HepG2 (cell line): ENCODE measurements around the gene PDGFB. TPM values are rescaled to one million over a fixed set of nuclear protein-coding genes. Genes with fewer than 3 reads are reported as not detected.

ENCODE experiments used
- BHLHE40 ChIP-seq: IDR thresholded peaks from 2 replicates; pipeline ENCODE4 v1.6.1; 2011; ENCODE audit warnings: low read length, improper control_type of control experiment
- CENPT ChIP-seq: sonication (generic); formaldehyde crosslinking; IDR thresholded peaks from 2 replicates; pipeline ENCODE4 v1.8.0; 2022; ENCODE audit warnings: low read depth, mild to moderate bottlenecking, moderate library complexity, missing genetic modification reagents
- GABPB1 ChIP-seq: IDR thresholded peaks from 2 replicates; pipeline ENCODE4 v1.6.1; 2016; ENCODE audit warnings: mild to moderate bottlenecking, missing genetic modification reagents, moderate library complexity, missing compliant biosample characterization
- HNF4G ChIP-seq, 2 experiments: sonication (generic) in 1 of 2; formaldehyde crosslinking in 1 of 2; IDR thresholded peaks; 2 replicates each; pipeline versions ENCODE4 v1.4.0 to v1.6.1; 2011 to 2020; ENCODE audit warnings: borderline replicate concordance in 2 of 2, low read depth in 2 of 2, mild to moderate bottlenecking in 2 of 2, low read length in 1 of 2, missing genetic modification reagents in 1 of 2, moderate library complexity in 1 of 2
- HNRNPH1 ChIP-seq: fragments of 200-400 bp; formaldehyde crosslinking; optimal IDR thresholded peaks from 2 replicates; pipeline ENCODE3; 2017; ENCODE audit warnings: mild to moderate bottlenecking, low read depth, low read length
- HNRNPK ChIP-seq: fragments of 200-400 bp; formaldehyde crosslinking; IDR thresholded peaks from 2 replicates; pipeline ENCODE4 v1.6.1; 2018; ENCODE audit warnings: low read length, low read depth, moderate library complexity, mild to moderate bottlenecking; ENCODE audit not compliant: poor library complexity, severe bottlenecking
- IRF2 ChIP-seq: IDR thresholded peaks from 2 replicates; pipeline ENCODE4 v1.6.1; 2018; ENCODE audit warnings: missing genetic modification reagents, missing compliant biosample characterization
- ISL2 ChIP-seq: sonication (generic); formaldehyde crosslinking; IDR thresholded peaks from 2 replicates; pipeline ENCODE4 v1.5.0; 2020; ENCODE audit warnings: missing genetic modification reagents
- KMT2A ChIP-seq: sonication (generic); formaldehyde crosslinking; IDR thresholded peaks from 2 replicates; pipeline ENCODE4 v1.4.0; 2020; ENCODE audit warnings: missing genetic modification reagents
- MEF2D ChIP-seq: sonication (generic); formaldehyde crosslinking; IDR thresholded peaks from 2 replicates; pipeline ENCODE4 v1.5.1; 2020; ENCODE audit warnings: mild to moderate bottlenecking, missing genetic modification reagents
- NR2F2 ChIP-seq: IDR thresholded peaks from 2 replicates; pipeline ENCODE4 v1.6.1; 2012; ENCODE audit warnings: low read depth, inconsistent platforms, borderline replicate concordance
- SALL2 ChIP-seq: sonication (generic); formaldehyde crosslinking; IDR thresholded peaks from 2 replicates; pipeline ENCODE4 v1.8.1; 2023; ENCODE audit warnings: mild to moderate bottlenecking, missing genetic modification reagents, inconsistent platforms
- SAP130 ChIP-seq: IDR thresholded peaks from 2 replicates; pipeline ENCODE4 v1.6.1; 2016; ENCODE audit warnings: low read depth
- SMC3 ChIP-seq: IDR thresholded peaks from 2 replicates; pipeline ENCODE4 v1.6.1; 2011; ENCODE audit warnings: low read length, improper control_type of control experiment
- SRY ChIP-seq: sonication (generic); formaldehyde crosslinking; IDR thresholded peaks from 2 replicates; pipeline ENCODE4 v1.8.0; 2022; ENCODE audit warnings: mild to moderate bottlenecking, missing genetic modification reagents
- SSRP1 ChIP-seq: IDR thresholded peaks from 2 replicates; pipeline ENCODE4 v1.6.1; 2016; ENCODE audit warnings: control low read depth
- TGIF2 ChIP-seq: IDR thresholded peaks from 2 replicates; pipeline ENCODE4 v1.6.1; 2016; ENCODE audit warnings: control low read depth, missing compliant biosample characterization
- ZNF790 ChIP-seq: sonication (generic); formaldehyde crosslinking; IDR thresholded peaks from 2 replicates; pipeline ENCODE4 v1.8.0; 2022; ENCODE audit warnings: missing genetic modification reagents, mild to moderate bottlenecking, borderline replicate concordance
- polyA plus RNA-seq, 8 experiments: library from polyadenylated mRNA; depleted of rRNA in 3 of 8; stranded (reverse) in 7 of 8; unstranded in 1 of 8; fragments of >200 nt; fragmentation: Illumina TruSeq in 4 of 8; extraction: Trizol in 4 of 8; gene quantifications; 2 replicates each; pipeline versions ENCODE4 v1.2.1 to v1.2.3, GENCODE V29; 2011 to 2016; ENCODE audit warnings: low read depth in 4 of 8, missing spikeins in 1 of 8, mixed read lengths in 1 of 8; ENCODE audit not compliant: insufficient read depth in 1 of 8
- total RNA-seq, 5 experiments: library from RNA; depleted of rRNA; stranded (reverse); fragments of >200 nt; fragmentation: Illumina TruSeq; extraction: Trizol; gene quantifications; 2 replicates each; pipeline ENCODE4 v1.2.3, GENCODE V29; 2016; ENCODE audit warnings: low read depth in 1 of 5
- TF ChIP-seq, protein P1 (sequence below): IDR thresholded peaks from 2 replicates; pipeline ENCODE4 v1.6.1; 2016; ENCODE audit warnings: mild to moderate bottlenecking
- TF ChIP-seq, protein P2 (sequence below): IDR thresholded peaks from 2 replicates; pipeline ENCODE4 v1.6.1; 2016; ENCODE audit warnings: missing biosample characterization, missing genetic modification reagents, low read depth
- TF ChIP-seq, protein P3 (sequence below): sonication (generic); formaldehyde crosslinking; IDR thresholded peaks from 2 replicates; pipeline ENCODE4 v1.5.0; 2020; ENCODE audit warnings: missing genetic modification reagents
- TF ChIP-seq, protein P4 (sequence below), 2 experiments: IDR thresholded peaks; 2 replicates each; pipeline ENCODE4 v1.6.1; 2011 to 2012; ENCODE audit warnings: low read length in 2 of 2, borderline replicate concordance in 1 of 2, low read depth in 1 of 2, mild to moderate bottlenecking in 1 of 2, moderate library complexity in 1 of 2
- TF ChIP-seq, protein P5 (sequence below): sonication (generic); formaldehyde crosslinking; IDR thresholded peaks from 2 replicates; pipeline ENCODE4 v1.4.0; 2020; ENCODE audit warnings: missing genetic modification reagents; ENCODE audit errors: not compliant biosample characterization

PDGFB gene
- total and polyA plus RNA-seq, 2 of the 13 experiments (the other 11 are each of a cell fraction or from before 2014, with no cell fraction given), result 1.4 to 10.1 TPM

DNA sequence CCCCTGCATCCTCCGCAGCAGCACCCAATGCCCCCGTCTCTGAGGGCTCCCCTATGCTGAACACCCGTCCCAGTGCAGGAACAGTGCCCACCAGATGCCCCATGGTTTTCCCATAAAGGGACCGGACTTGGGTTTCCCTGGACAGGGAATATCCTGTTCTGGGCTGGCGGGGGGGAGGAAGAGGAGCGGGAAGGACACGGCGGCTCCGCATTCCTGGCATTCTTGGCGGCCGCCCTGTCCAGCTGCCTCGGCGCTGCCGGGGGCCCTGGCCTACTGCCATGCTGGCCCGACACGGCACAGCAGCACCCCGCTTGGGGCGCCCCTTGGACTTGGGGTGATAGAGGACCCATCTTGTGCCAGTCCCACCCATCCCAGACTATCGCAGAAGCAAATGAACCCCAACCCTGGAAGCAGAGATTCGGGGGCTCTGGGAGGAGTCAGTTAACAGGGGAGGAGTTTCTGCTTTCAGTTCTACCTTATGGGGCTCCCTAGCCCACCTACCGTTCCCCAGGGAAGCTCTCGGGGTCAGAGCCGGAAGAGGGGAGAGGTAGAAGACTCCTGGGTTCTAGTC lies 68.6 kb downstream of the PDGFB start (continued):
- TF ChIP-seq SAP130 (CRISPR knock-in tag), result peak; percentile 68
- no peak for TF ChIP-seq HNRNPH1
- TF ChIP-seq, protein P1, sequence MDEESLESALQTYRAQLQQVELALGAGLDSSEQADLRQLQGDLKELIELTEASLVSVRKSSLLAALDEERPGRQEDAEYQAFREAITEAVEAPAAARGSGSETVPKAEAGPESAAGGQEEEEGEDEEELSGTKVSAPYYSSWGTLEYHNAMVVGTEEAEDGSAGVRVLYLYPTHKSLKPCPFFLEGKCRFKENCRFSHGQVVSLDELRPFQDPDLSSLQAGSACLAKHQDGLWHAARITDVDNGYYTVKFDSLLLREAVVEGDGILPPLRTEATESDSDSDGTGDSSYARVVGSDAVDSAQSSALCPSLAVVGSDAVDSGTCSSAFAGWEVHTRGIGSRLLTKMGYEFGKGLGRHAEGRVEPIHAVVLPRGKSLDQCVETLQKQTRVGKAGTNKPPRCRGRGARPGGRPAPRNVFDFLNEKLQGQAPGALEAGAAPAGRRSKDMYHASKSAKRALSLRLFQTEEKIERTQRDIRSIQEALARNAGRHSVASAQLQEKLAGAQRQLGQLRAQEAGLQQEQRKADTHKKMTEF (CRISPR knock-in tag), result peak; percentile 75
- TF ChIP-seq, protein P2, sequence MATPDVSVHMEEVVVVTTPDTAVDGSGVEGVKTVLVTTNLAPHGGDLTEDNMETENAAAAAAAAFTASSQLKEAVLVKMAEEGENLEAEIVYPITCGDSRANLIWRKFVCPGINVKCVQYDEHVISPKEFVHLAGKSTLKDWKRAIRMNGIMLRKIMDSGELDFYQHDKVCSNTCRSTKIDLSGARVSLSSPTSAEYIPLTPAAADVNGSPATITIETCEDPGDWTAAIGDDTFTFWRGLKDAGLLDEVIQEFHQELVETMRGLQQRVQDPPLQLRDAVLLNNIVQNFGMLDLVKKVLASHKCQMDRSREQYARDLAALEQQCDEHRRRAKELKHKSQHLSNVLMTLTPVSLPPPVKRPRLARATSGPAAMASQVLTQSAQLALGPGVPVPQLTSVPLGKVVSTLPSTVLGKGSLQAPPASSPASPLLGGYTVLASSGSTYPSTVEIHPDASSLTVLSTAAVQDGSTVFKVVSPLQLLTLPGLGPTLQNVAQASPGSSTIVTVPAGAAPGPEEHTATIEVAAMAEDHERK (CRISPR knock-in tag), result no peak
- TF ChIP-seq, protein P3, sequence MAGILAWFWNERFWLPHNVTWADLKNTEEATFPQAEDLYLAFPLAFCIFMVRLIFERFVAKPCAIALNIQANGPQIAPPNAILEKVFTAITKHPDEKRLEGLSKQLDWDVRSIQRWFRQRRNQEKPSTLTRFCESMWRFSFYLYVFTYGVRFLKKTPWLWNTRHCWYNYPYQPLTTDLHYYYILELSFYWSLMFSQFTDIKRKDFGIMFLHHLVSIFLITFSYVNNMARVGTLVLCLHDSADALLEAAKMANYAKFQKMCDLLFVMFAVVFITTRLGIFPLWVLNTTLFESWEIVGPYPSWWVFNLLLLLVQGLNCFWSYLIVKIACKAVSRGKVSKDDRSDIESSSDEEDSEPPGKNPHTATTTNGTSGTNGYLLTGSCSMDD, result no peak
- TF ChIP-seq, protein P4, sequence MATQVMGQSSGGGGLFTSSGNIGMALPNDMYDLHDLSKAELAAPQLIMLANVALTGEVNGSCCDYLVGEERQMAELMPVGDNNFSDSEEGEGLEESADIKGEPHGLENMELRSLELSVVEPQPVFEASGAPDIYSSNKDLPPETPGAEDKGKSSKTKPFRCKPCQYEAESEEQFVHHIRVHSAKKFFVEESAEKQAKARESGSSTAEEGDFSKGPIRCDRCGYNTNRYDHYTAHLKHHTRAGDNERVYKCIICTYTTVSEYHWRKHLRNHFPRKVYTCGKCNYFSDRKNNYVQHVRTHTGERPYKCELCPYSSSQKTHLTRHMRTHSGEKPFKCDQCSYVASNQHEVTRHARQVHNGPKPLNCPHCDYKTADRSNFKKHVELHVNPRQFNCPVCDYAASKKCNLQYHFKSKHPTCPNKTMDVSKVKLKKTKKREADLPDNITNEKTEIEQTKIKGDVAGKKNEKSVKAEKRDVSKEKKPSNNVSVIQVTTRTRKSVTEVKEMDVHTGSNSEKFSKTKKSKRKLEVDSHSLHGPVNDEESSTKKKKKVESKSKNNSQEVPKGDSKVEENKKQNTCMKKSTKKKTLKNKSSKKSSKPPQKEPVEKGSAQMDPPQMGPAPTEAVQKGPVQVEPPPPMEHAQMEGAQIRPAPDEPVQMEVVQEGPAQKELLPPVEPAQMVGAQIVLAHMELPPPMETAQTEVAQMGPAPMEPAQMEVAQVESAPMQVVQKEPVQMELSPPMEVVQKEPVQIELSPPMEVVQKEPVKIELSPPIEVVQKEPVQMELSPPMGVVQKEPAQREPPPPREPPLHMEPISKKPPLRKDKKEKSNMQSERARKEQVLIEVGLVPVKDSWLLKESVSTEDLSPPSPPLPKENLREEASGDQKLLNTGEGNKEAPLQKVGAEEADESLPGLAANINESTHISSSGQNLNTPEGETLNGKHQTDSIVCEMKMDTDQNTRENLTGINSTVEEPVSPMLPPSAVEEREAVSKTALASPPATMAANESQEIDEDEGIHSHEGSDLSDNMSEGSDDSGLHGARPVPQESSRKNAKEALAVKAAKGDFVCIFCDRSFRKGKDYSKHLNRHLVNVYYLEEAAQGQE (IDR thresholded peaks at IDR 0.05; ENCODE audit: borderline replicate concordance in 1 of 2, low read depth in 1 of 2, low read length in 2 of 2), result no peak; a peak in 1 of 4 replicates
- TF ChIP-seq, protein P5, sequence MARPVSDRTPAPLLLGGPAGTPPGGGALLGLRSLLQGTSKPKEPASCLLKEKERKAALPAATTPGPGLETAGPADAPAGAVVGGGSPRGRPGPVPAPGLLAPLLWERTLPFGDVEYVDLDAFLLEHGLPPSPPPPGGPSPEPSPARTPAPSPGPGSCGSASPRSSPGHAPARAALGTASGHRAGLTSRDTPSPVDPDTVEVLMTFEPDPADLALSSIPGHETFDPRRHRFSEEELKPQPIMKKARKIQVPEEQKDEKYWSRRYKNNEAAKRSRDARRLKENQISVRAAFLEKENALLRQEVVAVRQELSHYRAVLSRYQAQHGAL, result no peak
- TF ChIP-seq IRF2 (CRISPR knock-in tag), result peak; percentile 28; the same call in 1 of the 2 replicates
- TF ChIP-seq BHLHE40, result no peak
- no peak for TF ChIP-seq CENPT
- TF ChIP-seq SRY (CRISPR knock-in tag), result no peak
- no peak for TF ChIP-seq MEF2D
- TF ChIP-seq HNF4G (IDR thresholded peaks at IDR 0.05; ENCODE audit: borderline replicate concordance, low read depth, low read length), result peak; percentile 20; the same call in 1 of the 2 replicates
- no peak for TF ChIP-seq HNF4G (CRISPR knock-in tag; IDR thresholded peaks at IDR 0.05; ENCODE audit: borderline replicate concordance, low read depth)
- TF ChIP-seq ZNF790 (CRISPR knock-in tag), result no peak
- peak; percentile 72 for TF ChIP-seq GABPB1 (CRISPR knock-in tag)
- TF ChIP-seq KMT2A (CRISPR knock-in tag), result no peak
- no peak for TF ChIP-seq TGIF2
- no peak for TF ChIP-seq ISL2 (CRISPR knock-in tag)
- TF ChIP-seq SMC3, result no peak
- no peak for TF ChIP-seq SALL2 (CRISPR knock-in tag)
- no peak for TF ChIP-seq SSRP1 (CRISPR knock-in tag)
- TF ChIP-seq NR2F2, result no peak
- TF ChIP-seq HNRNPK, result peak; percentile 14
